ENCODE results near the gene TAGAP.

DNA sequence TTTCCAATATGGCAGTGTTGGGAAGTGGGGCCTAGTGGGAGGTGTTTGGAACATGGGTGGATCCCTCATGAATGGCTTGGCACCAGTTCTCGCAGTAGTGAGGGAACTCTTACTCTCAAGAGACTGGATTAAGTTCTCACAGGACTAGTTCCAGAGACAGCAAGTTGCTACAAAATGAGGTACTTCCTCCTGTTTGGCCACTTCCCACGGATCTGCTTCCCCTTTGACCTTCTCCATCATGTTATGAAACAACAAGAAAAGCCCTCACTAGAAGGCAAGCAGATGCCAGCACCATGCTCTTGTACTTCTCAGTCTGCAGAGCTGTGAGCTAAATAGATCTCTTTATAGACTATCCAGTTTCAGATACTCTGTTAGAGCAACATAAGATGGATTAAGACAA lies 47.9 kb downstream of the TAGAP start:
- TF ChIP-seq, protein P1, sequence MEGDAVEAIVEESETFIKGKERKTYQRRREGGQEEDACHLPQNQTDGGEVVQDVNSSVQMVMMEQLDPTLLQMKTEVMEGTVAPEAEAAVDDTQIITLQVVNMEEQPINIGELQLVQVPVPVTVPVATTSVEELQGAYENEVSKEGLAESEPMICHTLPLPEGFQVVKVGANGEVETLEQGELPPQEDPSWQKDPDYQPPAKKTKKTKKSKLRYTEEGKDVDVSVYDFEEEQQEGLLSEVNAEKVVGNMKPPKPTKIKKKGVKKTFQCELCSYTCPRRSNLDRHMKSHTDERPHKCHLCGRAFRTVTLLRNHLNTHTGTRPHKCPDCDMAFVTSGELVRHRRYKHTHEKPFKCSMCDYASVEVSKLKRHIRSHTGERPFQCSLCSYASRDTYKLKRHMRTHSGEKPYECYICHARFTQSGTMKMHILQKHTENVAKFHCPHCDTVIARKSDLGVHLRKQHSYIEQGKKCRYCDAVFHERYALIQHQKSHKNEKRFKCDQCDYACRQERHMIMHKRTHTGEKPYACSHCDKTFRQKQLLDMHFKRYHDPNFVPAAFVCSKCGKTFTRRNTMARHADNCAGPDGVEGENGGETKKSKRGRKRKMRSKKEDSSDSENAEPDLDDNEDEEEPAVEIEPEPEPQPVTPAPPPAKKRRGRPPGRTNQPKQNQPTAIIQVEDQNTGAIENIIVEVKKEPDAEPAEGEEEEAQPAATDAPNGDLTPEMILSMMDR (IDR thresholded peaks at IDR 0.05; ENCODE audit: extremely low read depth in 1 of 2, insufficient read depth in 1 of 2, low read depth in 1 of 2, low read length in 2 of 2): no peak
- TF ChIP-seq POLR2A (IDR thresholded peaks at IDR 0.05; ENCODE audit: low read depth, low read length) (no peak), EZH2 (IDR thresholded peaks at IDR 0.05; ENCODE audit: borderline replicate concordance, low read depth, low read length, severe bottlenecking) (no peak), POLR2AphosphoS5 (IDR thresholded peaks at IDR 0.05; ENCODE audit: insufficient read depth, low read depth, low read length) (no peak)
